Keratinocyte (primary cell): ENCODE measurements around the gene SLC49A4. TPM values are rescaled to one million over a fixed set of nuclear protein-coding genes. Genes with fewer than 3 reads are reported as not detected.

Experiments used
- DNase-seq: peaks from one replicate; pipeline ENCODE4 v3.0.0-alpha.2; 2011; ENCODE audit warnings: low read depth, missing footprints, low spot score
- FAIRE-seq: peaks from 2 replicates; lab custom pipeline; 2011; peaks lifted over from hg19 to GRCh38; lab: Jason Lieb, UNC
- H2AFZ ChIP-seq: 2 replicates; pipeline ENCODE4 v1.6.0; 2012; ENCODE audit warnings: low read length, control low read depth, inconsistent platforms; ENCODE audit not compliant: control insufficient read depth
- H3K27ac ChIP-seq: 2 replicates; pipeline ENCODE4 v1.5.1; 2011; ENCODE audit warnings: low read length; ENCODE audit not compliant: control insufficient read depth, insufficient read depth
- H3K27me3 ChIP-seq: 3 replicates; pipeline ENCODE4 v1.6.0; 2011; ENCODE audit warnings: low read length; ENCODE audit not compliant: control insufficient read depth, insufficient read depth; ENCODE audit errors: extremely low read depth
- H3K36me3 ChIP-seq, 2 experiments: 2 replicates in 1 of 2; 3 replicates in 1 of 2; pipeline ENCODE4 v1.5.1; 2011; ENCODE audit warnings: low read length in 2 of 2, mild to moderate bottlenecking in 1 of 2; ENCODE audit not compliant: control insufficient read depth in 2 of 2, insufficient read depth in 2 of 2; ENCODE audit errors: extremely low read depth in 1 of 2
- H3K4me1 ChIP-seq: 3 replicates; pipeline ENCODE4 v1.5.1; 2011; ENCODE audit warnings: low read length; ENCODE audit not compliant: control insufficient read depth, insufficient read depth; ENCODE audit errors: extremely low read depth
- H3K4me2 ChIP-seq: 3 replicates; pipeline ENCODE4 v1.6.0; 2011; ENCODE audit warnings: low read depth, low read length; ENCODE audit not compliant: control insufficient read depth, insufficient read depth; ENCODE audit errors: extremely low read depth
- H3K4me3 ChIP-seq, 3 experiments: fragments of 200-600 bp in 1 of 3; sonication (generic) in 1 of 3; 2 replicates in 2 of 3; 3 replicates in 1 of 3; pipeline ENCODE4 v1.5.1; 2011 to 2016; ENCODE audit warnings: low read length in 3 of 3, mild to moderate bottlenecking in 3 of 3, control low read depth in 2 of 3, inconsistent platforms in 1 of 3, low read depth in 1 of 3, mixed read lengths in 1 of 3, mixed run types in 1 of 3, moderate library complexity in 1 of 3; ENCODE audit not compliant: control insufficient read depth in 2 of 3, insufficient read depth in 2 of 3; ENCODE audit errors: extremely low read depth in 1 of 3
- H3K79me2 ChIP-seq: 2 replicates; pipeline ENCODE4 v1.6.0; 2012; ENCODE audit warnings: low read length; ENCODE audit not compliant: control insufficient read depth, insufficient read depth
- H3K9ac ChIP-seq: 3 replicates; pipeline ENCODE4 v1.6.0; 2011; ENCODE audit warnings: low read length; ENCODE audit not compliant: control insufficient read depth, insufficient read depth; ENCODE audit errors: extremely low read depth
- H3K9me1 ChIP-seq: 3 replicates; pipeline ENCODE4 v1.6.0; 2011; ENCODE audit warnings: low read length; ENCODE audit not compliant: control insufficient read depth, insufficient read depth; ENCODE audit errors: extremely low read depth
- H3K9me3 ChIP-seq: 2 replicates; pipeline ENCODE4 v1.5.1; 2012; ENCODE audit warnings: low read depth, low read length; ENCODE audit not compliant: control insufficient read depth
- H4K20me1 ChIP-seq: 3 replicates; pipeline ENCODE4 v1.6.0; 2011; ENCODE audit warnings: low read length; ENCODE audit not compliant: control insufficient read depth, insufficient read depth; ENCODE audit errors: extremely low read depth
- CTCF ChIP-seq, 3 experiments: IDR thresholded peaks in 1 of 3; conservative IDR thresholded peaks in 1 of 3; optimal IDR thresholded peaks in 1 of 3; 2 replicates in 2 of 3; 3 replicates in 1 of 3; pipeline versions ENCODE3 to v1.5.1; 2011; ENCODE audit warnings: low read length in 3 of 3, mild to moderate bottlenecking in 3 of 3, moderate library complexity in 2 of 3, control low read depth in 1 of 3, inconsistent platforms in 1 of 3; ENCODE audit not compliant: insufficient read depth in 2 of 3; ENCODE audit errors: extremely low read depth in 1 of 3
- EZH2 ChIP-seq: IDR thresholded peaks from one replicate; pipeline ENCODE4 v1.6.1; 2012; ENCODE audit warnings: inconsistent platforms, mild to moderate bottlenecking, low read length, moderate library complexity
- dilution Hi-C: fragments of 300-500 bp; cut with MboI; formaldehyde crosslinking; loops from one replicate; pipeline ENCODE4 v1.7.0; 2020; ENCODE audit warnings: low sequenced_read_pairs; ENCODE audit not compliant: extremely low pct_ligation_motif_present
- polyA plus RNA-seq, 5 experiments: library from polyadenylated mRNA; depleted of rRNA in 3 of 5; stranded (reverse) in 3 of 5; stranded (forward) in 1 of 5; unstranded in 1 of 5; fragments of >200 nt; gene quantifications; 1 replicate in 1 of 5; 2 replicates in 3 of 5; 3 replicates in 1 of 5; pipeline versions ENCODE4 v1.2.1 to v1.2.3, GENCODE V29; 2011 to 2012; ENCODE audit warnings: missing spikeins in 2 of 5, low read depth in 1 of 5, low replicate concordance in 1 of 5

Gene SLC49A4
- polyA plus RNA-seq, 1 donor (not counting 4 experiments of a cell fraction or from before 2014, with no cell fraction given), result 18.2 TPM

DNA sequence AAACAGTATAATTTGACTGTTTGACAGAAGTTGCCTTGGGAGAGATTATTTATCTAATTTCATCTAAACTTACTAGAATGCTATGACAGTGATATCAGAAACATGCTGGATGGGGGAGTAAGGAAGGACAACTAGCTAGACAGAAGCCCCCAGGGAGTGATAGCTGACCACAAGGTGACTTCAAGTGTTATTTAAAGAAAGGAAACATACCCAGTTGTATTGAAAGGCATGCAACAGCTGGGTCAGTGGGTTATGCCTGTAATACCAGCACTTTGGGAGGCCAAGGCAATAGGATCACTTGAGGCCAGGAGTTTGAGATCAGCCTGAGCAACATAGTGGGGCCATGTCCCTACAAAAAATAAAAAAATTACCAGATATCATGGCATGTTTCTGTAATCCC is 69.6 kb downstream of the SLC49A4 start:
- Histone ChIP-seq H3K9ac (no peak overlapping the region), H3K27ac (no peak overlapping the region), H3K79me2 (no peaks in the 10 kb centered on the region), H3K4me3 (no peak overlapping the region), H3K27me3 (no peaks in the 10 kb centered on the region), H3K4me2 (no peak overlapping the region), H3K9me3 (no peaks in the 10 kb centered on the region), H4K20me1 (no peaks in the 10 kb centered on the region), H3K36me3 (peaks cover 0 to 3% of the 10 kb centered on the region in 2 experiments), H2AFZ (no peak overlapping the region), H3K4me1 (no peaks in the 10 kb centered on the region), H3K9me1 (no peaks in the 10 kb centered on the region)
- DNase-seq (no peak), FAIRE-seq (no peak)
- dilution Hi-C loops, result no loop called here
- TF ChIP-seq EZH2 (no peak), CTCF (optimal IDR thresholded peaks at IDR 0.05 in 1 of 3, IDR thresholded peaks at IDR 0.05 in 1 of 3, conservative IDR thresholded peaks at IDR 0.05 in 1 of 3; ENCODE audit: extremely low read depth in 1 of 3, insufficient read depth in 2 of 3, low read length in 3 of 3) (no peak)

DNA sequence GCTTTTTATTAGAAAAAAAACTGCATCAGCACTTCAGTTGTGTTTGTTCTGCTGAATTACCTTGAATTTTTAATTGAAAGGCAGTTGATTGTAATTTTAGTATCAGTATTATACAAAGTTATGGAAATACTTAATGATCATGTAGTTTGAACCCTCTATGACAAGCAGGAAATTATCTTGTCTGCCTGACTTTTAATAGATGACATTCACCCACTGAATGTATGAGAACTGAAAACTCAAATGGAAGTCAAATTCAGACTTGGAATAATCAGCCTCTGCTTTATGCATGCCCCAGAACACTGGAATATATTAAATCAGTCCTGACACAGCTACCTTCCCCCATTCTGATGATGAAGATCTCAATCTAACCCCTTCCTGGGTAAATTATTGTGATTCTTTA is 73.5 kb downstream of the SLC49A4 start:
- no peak overlapping the region for H2AFZ ChIP-seq
- no peaks in the 10 kb centered on the region for H3K4me1 ChIP-seq
- no peak overlapping the region for H3K4me2 ChIP-seq
- H3K9ac ChIP-seq, result no peak overlapping the region
- H3K27me3 ChIP-seq, result no peaks in the 10 kb centered on the region
- H3K4me3 ChIP-seq, result no peak overlapping the region
- TF ChIP-seq CTCF (optimal IDR thresholded peaks at IDR 0.05 in 1 of 3, IDR thresholded peaks at IDR 0.05 in 1 of 3, conservative IDR thresholded peaks at IDR 0.05 in 1 of 3; ENCODE audit: extremely low read depth in 1 of 3, insufficient read depth in 2 of 3, low read length in 3 of 3) (no peak), EZH2 (no peak)
- no peaks in the 10 kb centered on the region for H3K9me3 ChIP-seq
- no peak overlapping the region for H3K27ac ChIP-seq
- dilution Hi-C loops, result no loop called here
- FAIRE-seq (no peak), DNase-seq (no peak)
- peaks cover 0 to 2% of the 10 kb centered on the region in 2 experiments for H3K36me3 ChIP-seq
- H4K20me1 ChIP-seq, result no peaks in the 10 kb centered on the region
- H3K79me2 ChIP-seq, result no peaks in the 10 kb centered on the region
- H3K9me1 ChIP-seq, result no peaks in the 10 kb centered on the region
